ENCODE measurements around the gene CDYL2.
A peak's percentile ranks its signal among the peaks of the same experiment; 100 is the strongest.
"Not testable (repeated sequence)": the region's sequence is repeated elsewhere in the genome, so short reads cannot be mapped to it uniquely, and the experiment has no call there.

Gene CDYL2

DNA sequence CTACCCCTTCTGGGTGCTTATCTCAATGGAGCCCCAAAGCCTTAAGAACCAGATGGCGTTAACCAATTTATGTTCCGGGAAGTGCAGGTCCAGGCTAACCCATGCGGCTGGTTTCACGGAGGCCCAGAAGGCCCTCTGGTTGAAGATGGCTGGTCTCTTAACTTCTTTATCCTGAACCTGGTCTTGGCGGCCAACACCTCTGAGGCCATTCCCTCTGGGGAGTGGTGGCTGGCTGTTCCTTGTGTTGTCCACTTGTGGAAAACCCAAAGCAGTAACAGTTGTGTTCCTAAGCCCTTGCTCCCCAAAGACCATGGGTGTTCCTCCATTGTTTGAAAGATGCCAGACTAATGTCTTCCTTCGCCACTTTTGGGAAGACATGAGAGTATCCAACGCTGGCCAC, 1.5 kb downstream of the CDYL2 start:
- Mint-ChIP-seq H3K27ac (peak overlapping the region in 1 of 2 donors; percentile 91), H3K4me1 (ENCODE audit: low read depth in 2 of 2) (peaks cover 9 to 35% of the 10 kb centered on the region in 2 donors)

DNA sequence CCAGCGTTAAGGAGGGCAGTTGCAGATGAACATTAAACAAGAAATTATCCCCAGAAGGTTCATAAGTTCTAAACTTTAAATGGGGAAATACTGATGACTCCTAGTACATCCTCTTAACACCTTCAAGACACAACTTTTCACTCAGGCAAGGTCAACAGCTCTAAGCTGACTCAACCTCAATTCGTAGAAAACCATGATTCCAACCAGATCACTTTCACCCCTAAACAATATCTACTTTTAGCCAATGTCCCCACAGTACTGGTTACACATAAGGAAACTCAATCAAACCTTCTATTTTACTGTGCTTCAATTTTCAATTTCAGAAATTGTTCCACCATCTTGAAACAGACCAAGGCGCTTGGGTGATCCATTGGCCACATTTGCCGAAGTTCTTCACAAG, 2.3 kb downstream of the CDYL2 start:
- peaks cover 7% of the 10 kb centered on the region for H3K36me3 Mint-ChIP-seq (ENCODE audit: insufficient read depth)
- ATAC-seq (replicated peaks) (no peak), DNase-seq (no peak)
- H3K27me3 Mint-ChIP-seq, result no peaks in the 10 kb centered on the region
- H3K4me3 Mint-ChIP-seq, result peak overlapping the region in 1 of 2 donors; percentile 93
- no peak overlapping the region for H3K27ac Mint-ChIP-seq
- peaks cover 9 to 42% of the 10 kb centered on the region in 2 donors for H3K4me1 Mint-ChIP-seq (ENCODE audit: low read depth in 2 of 2)
- H3K9me3 Mint-ChIP-seq, result no peaks in the 10 kb centered on the region

More for the DNA sequence above, 1.5 kb downstream of the CDYL2 start:
- peak overlapping the region; percentile 55 to 93 for H3K4me3 Mint-ChIP-seq
- no peak for DNase-seq
- no peaks in the 10 kb centered on the region for H3K9me3 Mint-ChIP-seq
- H3K36me3 Mint-ChIP-seq (ENCODE audit: insufficient read depth), result peaks cover 7% of the 10 kb centered on the region
- no peak for ATAC-seq (replicated peaks)
- no peaks in the 10 kb centered on the region for H3K27me3 Mint-ChIP-seq

DNA sequence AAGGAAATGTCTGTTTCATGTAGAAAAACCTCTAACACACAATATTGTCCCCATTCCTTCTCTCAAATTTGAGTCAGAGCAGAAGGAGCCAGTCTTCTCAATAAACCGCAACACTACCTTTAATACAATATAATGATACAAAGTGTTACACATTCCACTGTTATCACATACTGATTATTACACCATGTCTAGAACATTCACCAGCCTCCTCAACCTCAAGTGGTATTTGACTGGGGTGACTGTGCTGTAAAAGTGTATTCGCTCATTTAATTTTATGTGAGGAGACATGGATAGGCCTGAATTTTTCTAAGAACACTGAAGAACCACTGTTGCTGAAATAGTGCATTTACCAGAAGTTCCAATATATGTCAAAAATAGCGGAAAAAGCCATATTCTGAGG, 10.3 kb downstream of the CDYL2 start:
- no peaks in the 10 kb centered on the region for H3K36me3 Mint-ChIP-seq (ENCODE audit: insufficient read depth)
- ATAC-seq (replicated peaks) (no peak), DNase-seq (no peak)
- H3K4me1 Mint-ChIP-seq (ENCODE audit: low read depth in 2 of 2), result peaks cover 0 to 26% of the 10 kb centered on the region in 2 donors
- H3K4me3 Mint-ChIP-seq, result no peak overlapping the region
- H3K9me3 Mint-ChIP-seq, result no peaks in the 10 kb centered on the region
- no peaks in the 10 kb centered on the region for H3K27me3 Mint-ChIP-seq
- H3K27ac Mint-ChIP-seq, result no peak overlapping the region

DNA sequence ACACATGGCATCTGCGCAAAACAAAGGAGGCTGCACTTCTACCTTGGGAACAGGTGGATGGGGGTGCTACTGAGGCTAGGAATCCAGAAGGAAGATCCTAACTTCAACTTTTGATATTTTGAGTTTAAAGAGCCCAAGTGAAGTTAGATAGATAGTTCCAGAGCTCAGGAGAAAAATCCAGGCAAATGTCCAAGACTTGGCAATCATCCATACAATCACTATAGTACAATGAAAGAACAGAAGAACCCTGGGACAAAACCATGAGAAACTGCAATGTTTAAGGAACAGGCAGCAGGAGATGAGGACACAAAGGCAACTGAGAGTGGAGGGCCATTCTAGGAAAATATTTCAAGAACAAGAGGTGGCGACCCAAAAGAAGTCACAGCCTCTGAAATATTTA, 12.4 kb downstream of the CDYL2 start:
- Mint-ChIP-seq H3K9me3 (no peaks in the 10 kb centered on the region), H3K4me1 (ENCODE audit: low read depth in 2 of 2) (peaks cover 0 to 25% of the 10 kb centered on the region in 2 donors), H3K4me3 (no peak overlapping the region), H3K27me3 (no peaks in the 10 kb centered on the region), H3K36me3 (ENCODE audit: insufficient read depth) (no peaks in the 10 kb centered on the region), H3K27ac (no peak overlapping the region)
- ATAC-seq (replicated peaks) (no peak), DNase-seq (no peak)

DNA sequence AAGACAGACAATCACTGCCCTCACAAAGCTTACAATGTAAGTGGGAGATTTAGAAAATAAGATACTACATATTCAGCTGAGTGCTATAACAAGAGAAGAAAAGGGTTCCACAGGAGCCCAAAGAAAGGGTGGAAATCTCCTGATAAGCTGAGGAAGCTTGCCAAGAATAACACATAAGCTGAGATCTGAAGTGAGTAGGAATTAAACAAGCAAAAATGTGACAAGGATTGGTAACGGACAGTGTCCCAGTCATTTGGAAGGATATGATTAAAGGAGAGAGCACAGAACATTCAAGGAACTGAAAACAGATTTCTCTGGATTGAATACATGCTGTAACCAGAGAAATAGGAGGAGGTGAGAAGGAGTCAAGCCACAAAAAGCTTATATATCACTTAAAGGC, 13.0 kb downstream of the CDYL2 start:
- Mint-ChIP-seq H3K4me1 (ENCODE audit: low read depth in 2 of 2) (peaks cover 0 to 19% of the 10 kb centered on the region in 2 donors), H3K27ac (no peak overlapping the region), H3K36me3 (ENCODE audit: insufficient read depth) (no peaks in the 10 kb centered on the region), H3K4me3 (no peak overlapping the region), H3K27me3 (no peaks in the 10 kb centered on the region), H3K9me3 (no peaks in the 10 kb centered on the region)
- DNase-seq (no peak), ATAC-seq (replicated peaks) (no peak)

DNA sequence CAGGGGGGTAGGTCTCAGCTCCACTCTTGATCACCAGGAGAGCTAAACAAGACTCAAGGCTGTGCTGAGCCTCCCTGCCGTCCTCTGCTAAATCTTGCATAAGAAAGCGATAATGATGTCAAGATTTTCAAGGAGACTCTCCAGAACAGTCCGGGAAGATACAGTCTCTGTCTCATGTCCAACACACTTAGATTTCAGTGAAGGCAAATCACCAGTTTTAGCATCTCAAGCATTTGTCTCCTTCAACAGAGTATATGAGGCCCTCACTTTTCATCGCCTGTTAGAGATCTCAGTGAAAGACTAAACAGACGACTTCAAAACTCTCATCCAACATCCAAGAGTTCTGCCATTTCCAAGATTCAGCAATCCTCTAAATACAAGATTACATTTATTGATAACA, 13.6 kb downstream of the CDYL2 start:
- no peak for DNase-seq
- no peak overlapping the region for H3K4me3 Mint-ChIP-seq
- no peak for ATAC-seq (replicated peaks)
- peaks cover 0 to 19% of the 10 kb centered on the region in 2 donors for H3K4me1 Mint-ChIP-seq (ENCODE audit: low read depth in 2 of 2)
- no peak overlapping the region for H3K27ac Mint-ChIP-seq
- no peaks in the 10 kb centered on the region for H3K27me3 Mint-ChIP-seq
- no peaks in the 10 kb centered on the region for H3K36me3 Mint-ChIP-seq (ENCODE audit: insufficient read depth)
- no peaks in the 10 kb centered on the region for H3K9me3 Mint-ChIP-seq

DNA sequence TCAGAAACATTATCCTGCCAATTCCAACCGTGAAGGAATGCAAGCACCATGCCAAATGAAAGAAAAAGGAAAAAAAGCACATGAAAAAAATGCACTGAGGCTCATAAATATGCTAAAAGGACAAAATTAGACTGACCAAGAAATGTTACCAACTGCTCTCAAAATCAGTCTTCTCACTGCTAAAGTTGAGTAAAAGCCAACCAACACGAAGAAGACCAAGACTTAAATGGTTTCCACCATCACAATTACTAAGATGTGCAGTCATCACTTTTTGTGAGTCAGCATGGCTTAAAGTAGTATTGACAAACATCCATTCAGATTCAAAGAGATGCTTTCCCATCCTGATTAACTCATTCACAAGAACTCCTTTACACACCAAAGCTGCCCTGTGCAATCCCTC, 16.4 kb downstream of the CDYL2 start:
- H3K9me3 Mint-ChIP-seq, result peaks cover 0 to 2% of the 10 kb centered on the region in 2 donors
- DNase-seq (no peak), ATAC-seq (replicated peaks) (no peak)
- peaks cover 0 to 23% of the 10 kb centered on the region in 2 donors for H3K4me1 Mint-ChIP-seq (ENCODE audit: low read depth in 2 of 2)
- no peaks in the 10 kb centered on the region for H3K36me3 Mint-ChIP-seq (ENCODE audit: insufficient read depth)
- H3K4me3 Mint-ChIP-seq, result no peak overlapping the region
- no peak overlapping the region for H3K27ac Mint-ChIP-seq
- no peaks in the 10 kb centered on the region for H3K27me3 Mint-ChIP-seq

DNA sequence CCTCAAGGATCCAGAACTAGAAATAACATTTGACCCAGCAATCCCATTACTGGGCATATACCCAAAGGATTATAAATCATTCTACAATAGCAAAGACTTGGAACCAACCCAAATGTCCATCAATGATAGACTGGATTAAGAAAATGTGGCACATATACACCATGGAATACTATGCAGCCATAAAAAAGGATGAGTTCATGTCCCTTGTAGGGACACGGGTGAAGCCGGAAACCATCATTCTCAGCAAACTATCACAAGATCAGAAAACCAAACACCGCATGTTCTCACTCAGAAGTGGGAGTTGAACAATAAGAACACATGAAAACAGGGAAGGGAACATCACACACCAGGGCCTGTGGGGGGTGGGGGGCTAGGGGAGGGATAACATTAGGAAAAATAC, 17.8 kb downstream of the CDYL2 start:
- not testable (repeated sequence) for ATAC-seq (replicated peaks); H3K4me3 Mint-ChIP-seq; H3K27me3 Mint-ChIP-seq; H3K27ac Mint-ChIP-seq; H3K36me3 Mint-ChIP-seq (ENCODE audit: insufficient read depth); H3K9me3 Mint-ChIP-seq; DNase-seq
- peaks cover 0 to 19% of the 10 kb centered on the region in 2 donors for H3K4me1 Mint-ChIP-seq (ENCODE audit: low read depth in 2 of 2)

DNA sequence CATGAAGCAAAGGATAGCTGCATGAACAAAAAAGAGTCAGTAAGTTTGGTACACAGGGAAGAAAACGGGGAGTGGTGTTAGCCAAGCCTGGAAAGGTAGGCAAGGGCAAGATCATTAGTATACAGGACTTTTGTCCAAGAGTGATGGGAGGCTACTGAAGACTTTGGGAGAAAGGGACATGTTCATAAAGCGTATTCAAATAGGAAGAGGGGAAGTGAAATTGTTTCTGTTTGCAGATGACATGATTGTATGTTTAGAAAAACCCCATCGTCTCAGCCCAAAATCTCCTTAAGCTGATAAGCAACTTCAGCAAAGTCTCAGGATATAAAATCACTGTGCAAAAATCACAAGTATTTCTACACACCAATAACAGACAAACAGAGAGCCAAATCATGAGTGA, 19.4 kb downstream of the CDYL2 start:
- Mint-ChIP-seq H3K4me1 (ENCODE audit: low read depth in 2 of 2) (peaks cover 0 to 19% of the 10 kb centered on the region in 2 donors), H3K27ac (peak overlapping the region in 1 of 2 donors; percentile 45), H3K4me3 (no peak overlapping the region), H3K27me3 (no peaks in the 10 kb centered on the region), H3K36me3 (ENCODE audit: insufficient read depth) (no peaks in the 10 kb centered on the region), H3K9me3 (peaks cover 0 to 2% of the 10 kb centered on the region in 2 donors)
- DNase-seq, result no peak
- no peak for ATAC-seq (replicated peaks)

DNA sequence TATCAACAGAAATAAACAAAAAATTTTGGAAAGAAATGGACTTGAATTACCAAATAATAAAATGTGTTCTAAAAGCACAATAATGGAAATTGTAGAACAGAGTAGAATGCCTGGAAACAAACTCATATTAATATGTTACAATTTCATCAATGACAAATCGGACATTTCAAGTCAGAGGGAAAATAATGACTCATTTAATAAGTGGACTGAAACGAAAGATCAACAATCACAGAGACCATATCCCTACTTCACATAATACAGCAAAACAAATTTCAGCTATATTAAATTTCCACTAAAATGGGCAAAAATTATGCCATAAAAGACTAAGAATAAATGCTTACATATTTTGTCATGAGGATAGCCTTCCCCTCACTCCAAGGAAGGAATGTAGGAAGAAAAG, 25.7 kb downstream of the CDYL2 start:
- no peaks in the 10 kb centered on the region for H3K36me3 Mint-ChIP-seq (ENCODE audit: insufficient read depth)
- H3K9me3 Mint-ChIP-seq, result no peaks in the 10 kb centered on the region
- H3K27ac Mint-ChIP-seq, result no peak overlapping the region
- no peak for ATAC-seq (replicated peaks)
- DNase-seq, result no peak
- no peaks in the 10 kb centered on the region for H3K27me3 Mint-ChIP-seq
- H3K4me1 Mint-ChIP-seq (ENCODE audit: low read depth in 2 of 2), result peaks cover 0 to 11% of the 10 kb centered on the region in 2 donors
- no peak overlapping the region for H3K4me3 Mint-ChIP-seq

DNA sequence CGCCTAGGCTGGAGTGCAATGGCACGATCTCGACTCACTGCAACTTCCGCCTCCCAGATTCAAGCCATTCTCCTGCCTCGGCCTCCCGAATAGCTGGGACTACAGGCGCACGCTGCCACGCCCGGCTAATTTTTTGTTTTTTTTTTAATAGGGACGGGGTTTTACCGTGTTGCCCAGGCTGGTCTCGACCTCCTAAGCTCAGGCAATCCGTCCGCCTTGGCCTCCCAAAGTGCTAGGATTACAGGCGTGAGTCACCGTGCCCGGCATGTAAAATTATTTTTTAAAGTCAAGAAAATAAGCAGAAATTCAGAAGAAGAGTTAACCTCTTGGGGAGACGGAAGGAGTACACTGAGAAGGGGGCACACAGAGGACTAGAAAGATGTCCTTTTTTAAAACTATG, 27.5 kb downstream of the CDYL2 start:
- Mint-ChIP-seq H3K27ac (no peak overlapping the region), H3K4me1 (ENCODE audit: low read depth in 2 of 2) (peaks cover 0 to 11% of the 10 kb centered on the region in 2 donors), H3K36me3 (ENCODE audit: insufficient read depth) (no peaks in the 10 kb centered on the region), H3K27me3 (no peaks in the 10 kb centered on the region), H3K9me3 (no peaks in the 10 kb centered on the region), H3K4me3 (no peak overlapping the region)
- DNase-seq (no peak), ATAC-seq (replicated peaks) (no peak)

DNA sequence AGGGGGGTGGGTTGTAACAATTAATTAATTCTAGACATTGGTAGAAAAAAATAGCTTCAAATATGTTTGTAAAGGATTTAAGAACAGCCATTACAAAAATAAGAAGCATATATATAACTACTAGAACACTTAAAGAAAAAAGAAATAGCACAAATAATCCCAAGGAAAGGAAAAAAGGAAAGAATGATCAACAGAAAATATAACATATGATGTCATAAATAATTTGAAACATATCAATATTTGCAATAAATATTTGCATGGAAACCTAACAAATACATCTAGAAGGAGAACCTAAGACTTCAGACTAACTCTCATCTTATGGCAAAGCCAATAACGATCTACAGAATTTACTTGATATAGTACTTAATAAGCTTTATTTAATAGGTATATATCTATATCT, 28.9 kb downstream of the CDYL2 start:
- Mint-ChIP-seq H3K4me1 (ENCODE audit: low read depth in 2 of 2) (peaks cover 0 to 6% of the 10 kb centered on the region in 2 donors), H3K36me3 (ENCODE audit: insufficient read depth) (no peaks in the 10 kb centered on the region), H3K27ac (no peak overlapping the region), H3K4me3 (no peak overlapping the region), H3K27me3 (no peaks in the 10 kb centered on the region), H3K9me3 (no peaks in the 10 kb centered on the region)
- ATAC-seq (replicated peaks), result no peak
- no peak for DNase-seq

DNA sequence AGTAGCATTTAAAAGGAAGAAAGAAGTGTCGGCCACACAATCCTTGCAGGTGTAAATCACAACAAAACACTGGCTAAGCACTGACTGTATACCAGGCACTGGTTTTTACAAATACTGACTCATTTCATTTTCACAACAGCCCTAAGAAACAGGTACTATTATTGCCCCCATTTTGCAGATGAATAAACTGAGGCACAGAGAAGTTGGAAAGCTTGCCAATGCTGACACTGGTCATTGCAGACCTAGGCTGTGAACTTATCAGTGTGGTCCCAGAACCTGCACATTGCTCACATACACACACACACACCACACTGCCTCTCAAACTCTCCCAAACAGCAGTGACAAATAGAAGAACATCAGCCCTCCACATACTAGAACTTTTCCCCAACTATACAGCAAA, 37.6 kb downstream of the CDYL2 start:
- Mint-ChIP-seq H3K4me1 (ENCODE audit: low read depth in 2 of 2) (peaks cover 0 to 21% of the 10 kb centered on the region in 2 donors), H3K36me3 (ENCODE audit: insufficient read depth) (no peaks in the 10 kb centered on the region), H3K9me3 (no peaks in the 10 kb centered on the region), H3K4me3 (no peak overlapping the region), H3K27me3 (no peaks in the 10 kb centered on the region), H3K27ac (peak overlapping the region in 1 of 2 donors; percentile 11)
- ATAC-seq (replicated peaks) (no peak), DNase-seq (no peak)

DNA sequence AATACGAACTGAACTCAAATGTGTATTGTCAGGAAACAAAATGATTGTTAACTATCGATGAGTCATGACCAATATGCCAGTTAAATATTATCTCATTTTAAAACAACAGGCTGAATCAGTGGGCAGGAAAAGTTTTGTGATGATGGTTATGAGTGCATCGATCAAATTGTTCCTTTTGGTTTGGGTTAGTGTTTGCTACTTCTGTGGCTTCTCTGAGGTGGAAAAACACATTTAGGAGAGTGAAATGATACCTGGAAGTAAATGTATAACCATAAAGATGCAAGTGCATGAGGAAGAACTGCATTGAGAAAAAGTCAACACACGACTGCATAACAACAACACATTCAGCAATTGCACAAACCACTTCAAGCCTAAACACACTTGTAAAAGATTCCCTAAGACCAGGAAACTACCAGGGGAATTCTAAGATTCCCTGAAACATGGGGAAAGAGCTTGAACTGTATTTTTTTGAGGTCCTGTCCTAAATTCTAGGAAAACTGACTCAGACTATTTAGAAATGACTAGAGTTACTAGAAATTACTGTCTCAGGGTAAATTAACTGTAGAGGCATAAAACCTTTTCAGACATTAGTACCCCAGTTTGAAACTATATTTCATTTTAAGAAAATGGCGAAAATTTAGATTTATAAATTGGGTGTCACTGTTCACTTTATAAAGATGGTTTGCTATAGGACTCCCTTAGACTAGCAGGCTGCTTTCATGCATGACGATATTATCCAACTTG, 44.8 kb downstream of the CDYL2 start:
- H3K9me3 Mint-ChIP-seq, result no peaks in the 10 kb centered on the region
- no peak overlapping the region for H3K27ac Mint-ChIP-seq
- ATAC-seq (replicated peaks) (no peak), DNase-seq (no peak)
- H3K36me3 Mint-ChIP-seq (ENCODE audit: insufficient read depth), result no peaks in the 10 kb centered on the region
- peaks cover 0 to 17% of the 10 kb centered on the region in 2 donors for H3K4me1 Mint-ChIP-seq (ENCODE audit: low read depth in 2 of 2)
- H3K27me3 Mint-ChIP-seq, result no peaks in the 10 kb centered on the region
- no peak overlapping the region for H3K4me3 Mint-ChIP-seq
